Measurements from ENCODE around the gene ASTE1.
"Not testable (repeated sequence)": the region's sequence is repeated elsewhere in the genome, so short reads cannot be mapped to it uniquely, and the experiment has no call there.

GRCh38 chr3:130972592-130972991 lies 54.0 kb downstream of the ASTE1 start:
- TF ChIP-seq CTCF, POLR2A (IDR thresholded peaks at IDR 0.05): not testable (repeated sequence)
